Activated B cell treated with CpG ODN at 0.5 μM for 24 hours (primary cell): Measurements from ENCODE around the gene CPNE4. TPM values are rescaled to one million over a fixed set of nuclear protein-coding genes. Genes with fewer than 3 reads are reported as not detected.
"Not testable (repeated sequence)": the region's sequence is repeated elsewhere in the genome, so short reads cannot be mapped to it uniquely, and the experiment has no call there.

Experiments
- ATAC-seq: fragments of 200-7000 bp; cut with Tn5 transposase; one replicate; pipeline ENCODE4 v1.10.0; 2021; ENCODE audit warnings: low read depth, mild to moderate bottlenecking, moderate library complexity
- CTCF ChIA-PET: fragments of 350-600 bp; sonication (Branson Sonifier 250); formaldehyde crosslinking; loops from one replicate; lab custom pipeline; 2021; ENCODE audit warnings: antibody characterized with exemption; lab: Charles Lee
- POLR2A ChIA-PET: fragments of 350-600 bp; sonication (Branson Sonifier 250); formaldehyde crosslinking; loops from one replicate; lab custom pipeline; 2021; ENCODE audit warnings: antibody characterized with exemption; lab: Charles Lee
- DNase-seq: peaks from one replicate; pipeline ENCODE4 v3.0.0; 2022
- H3K27ac Mint-ChIP-seq: one replicate; pipeline ENCODE4 v1.8.0; 2020; ENCODE audit warnings: mixed read lengths
- H3K27me3 Mint-ChIP-seq: one replicate; pipeline ENCODE4 v1.8.0; 2021; ENCODE audit warnings: mixed read lengths
- H3K36me3 Mint-ChIP-seq: one replicate; pipeline ENCODE4 v1.8.0; 2021; ENCODE audit warnings: low read depth, mixed read lengths
- H3K4me1 Mint-ChIP-seq: one replicate; pipeline ENCODE4 v1.8.0; 2021; ENCODE audit warnings: mixed read lengths
- H3K4me3 Mint-ChIP-seq: one replicate; pipeline ENCODE4 v1.8.0; 2020; ENCODE audit warnings: mild to moderate bottlenecking, mixed read lengths
- H3K9me3 Mint-ChIP-seq: one replicate; pipeline ENCODE4 v1.8.0; 2020; ENCODE audit warnings: mixed read lengths
- CTCF ChIP-seq: fragments of 200-600 bp; IDR thresholded peaks from one replicate; pipeline ENCODE4 v1.8.0; 2022; ENCODE audit warnings: antibody characterized with exemption, mild to moderate bottlenecking
- intact Hi-C: fragments of 100-400 bp; cut with micrococcal nuclease; formaldehyde crosslinking; loops from one replicate; pipeline ENCODE4 v1.15.1; 2024
- total RNA-seq: library from RNA; stranded (reverse); gene quantifications from 2 replicates; pipeline ENCODE4 v1.2.3, GENCODE V29; 2022

CPNE4 gene
- total RNA-seq, 1 donor from 2014 or later = not detected

GRCh38 chr3:131494706-131495105 is 540.1 kb downstream of the CPNE4 start:
- intact Hi-C loops = no loop called here
- Mint-ChIP-seq H3K27ac (no peak overlapping the region), H3K4me1 (peaks cover 2% of the 10 kb centered on the region), H3K9me3 (no peaks in the 10 kb centered on the region), H3K4me3 (no peak overlapping the region), H3K36me3 (peaks cover 63% of the 10 kb centered on the region), H3K27me3 (no peaks in the 10 kb centered on the region)
- DNase-seq (no peak), ATAC-seq (no peak)
- ChIA-PET CTCF (no interaction called here), POLR2A (no interaction called here)
- no peak for TF ChIP-seq CTCF

- Mint-ChIP-seq H3K4me1 (peaks cover 3% of the 10 kb centered on the region), H3K27ac (no peak overlapping the region), H3K36me3 (peaks cover 55% of the 10 kb centered on the region), H3K4me3 (no peak overlapping the region), H3K27me3 (no peaks in the 10 kb centered on the region), H3K9me3 (no peaks in the 10 kb centered on the region)
- intact Hi-C loops = no loop called here
- ATAC-seq (no peak), DNase-seq (no peak)
- POLR2A ChIA-PET = no interaction called here
- CTCF ChIA-PET = no interaction called here
- no peak for TF ChIP-seq CTCF
Measured at GRCh38 chr3:131491775-131492174, 543.0 kb downstream of the CPNE4 start.

GRCh38 chr3:131491084-131491483 is 543.7 kb downstream of the CPNE4 start:
- ChIA-PET POLR2A (no interaction called here), CTCF (no interaction called here)
- Mint-ChIP-seq H3K9me3 (no peaks in the 10 kb centered on the region), H3K36me3 (peaks cover 52% of the 10 kb centered on the region), H3K4me1 (peaks cover 5% of the 10 kb centered on the region), H3K4me3 (no peak overlapping the region), H3K27ac (no peak overlapping the region), H3K27me3 (no peaks in the 10 kb centered on the region)
- no peak for ATAC-seq
- no peak for TF ChIP-seq CTCF
- no peak for DNase-seq
- intact Hi-C loops = no loop called here

- POLR2A ChIA-PET, H3K27me3 Mint-ChIP-seq, intact Hi-C loops, H3K4me3 Mint-ChIP-seq, CTCF ChIA-PET, H3K9me3 Mint-ChIP-seq, DNase-seq, ATAC-seq, H3K27ac Mint-ChIP-seq: not testable (repeated sequence)
- peaks cover 16% of the 10 kb centered on the region for H3K4me1 Mint-ChIP-seq
- peaks cover 50% of the 10 kb centered on the region for H3K36me3 Mint-ChIP-seq
Measured at GRCh38 chr3:131486545-131486944, 548.3 kb downstream of the CPNE4 start.

GRCh38 chr3:131485119-131485518 is 549.7 kb downstream of the CPNE4 start:
- no peak for ATAC-seq
- H3K27ac Mint-ChIP-seq = no peak overlapping the region

More at GRCh38 chr3:131485119-131485518, 549.7 kb downstream of the CPNE4 start:
- DNase-seq = no peak
- no peak for TF ChIP-seq CTCF
- intact Hi-C loops = no loop called here
- Mint-ChIP-seq H3K27me3 (no peaks in the 10 kb centered on the region), H3K36me3 (peaks cover 58% of the 10 kb centered on the region), H3K4me1 (peaks cover 16% of the 10 kb centered on the region), H3K9me3 (no peaks in the 10 kb centered on the region), H3K4me3 (no peak overlapping the region)
- ChIA-PET POLR2A (interaction anchor here (0.7 kb wide), 1 partner anchor 459 kb away, joined by 3 read pairs; no protein-coding TSS in a partner anchor), CTCF (no interaction called here)
